Inflammatory macrophage treated with lipopolysaccharide for 1 hour (primary cell): Measurements from ENCODE around the gene BTBD9.
"Not testable (repeated sequence)": the region's sequence is repeated elsewhere in the genome, so short reads cannot be mapped to it uniquely, and the experiment has no call there.

Experiments
- DNase-seq, 2 donors: peaks; one replicate each; pipeline ENCODE4 v3.0.0-alpha.2; 2020 to 2022

The BTBD9 gene

DNA sequence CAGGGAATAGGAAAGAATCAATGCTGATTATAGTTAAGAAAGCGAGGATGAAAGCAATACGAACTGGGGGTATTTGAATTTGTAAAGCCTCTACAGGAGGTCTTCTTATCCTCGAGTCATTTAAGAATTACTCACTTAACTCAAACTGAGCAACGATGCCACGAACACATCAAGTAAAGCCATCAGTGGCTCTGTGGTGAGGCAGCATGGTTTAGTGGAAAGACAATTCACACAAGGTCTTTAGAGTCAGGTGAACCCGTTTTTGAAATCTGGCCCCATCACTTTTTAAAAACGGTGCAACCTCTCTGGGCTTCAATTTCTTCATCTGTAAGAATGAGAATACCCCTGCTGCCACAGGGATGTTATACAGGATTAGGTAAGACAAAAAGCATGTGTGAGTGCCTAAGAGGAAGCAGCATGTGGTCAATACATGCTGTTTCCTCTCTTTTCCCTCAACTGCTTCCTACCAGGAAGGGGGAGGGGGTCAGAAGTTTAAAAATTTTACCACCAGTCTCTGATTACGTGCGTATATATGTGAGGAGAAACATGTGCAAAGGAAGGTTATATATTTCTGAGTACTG, 162.0 kb downstream of the BTBD9 start:
- peak in 1 of 2 donors; percentile 30 for DNase-seq

DNA sequence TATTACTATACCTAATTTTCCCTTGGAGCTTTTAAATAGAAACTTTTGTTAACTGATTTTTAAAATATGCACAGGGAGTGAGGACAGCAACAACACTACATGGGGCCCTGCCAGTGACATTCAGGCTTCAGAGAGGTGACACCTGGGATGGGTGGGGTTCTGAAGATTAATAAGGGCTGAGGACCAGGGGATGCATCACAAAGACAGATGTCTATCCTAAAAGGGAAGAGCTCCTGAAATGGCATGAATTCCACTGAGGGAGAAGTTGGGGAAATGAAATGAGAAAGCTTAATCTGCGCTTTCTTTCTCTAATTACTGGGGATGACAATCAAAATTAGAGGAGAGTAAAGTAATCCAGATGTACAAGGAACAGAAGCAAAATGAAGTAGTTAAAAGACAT, 162.8 kb downstream of the BTBD9 start:
- no peak for DNase-seq

DNA sequence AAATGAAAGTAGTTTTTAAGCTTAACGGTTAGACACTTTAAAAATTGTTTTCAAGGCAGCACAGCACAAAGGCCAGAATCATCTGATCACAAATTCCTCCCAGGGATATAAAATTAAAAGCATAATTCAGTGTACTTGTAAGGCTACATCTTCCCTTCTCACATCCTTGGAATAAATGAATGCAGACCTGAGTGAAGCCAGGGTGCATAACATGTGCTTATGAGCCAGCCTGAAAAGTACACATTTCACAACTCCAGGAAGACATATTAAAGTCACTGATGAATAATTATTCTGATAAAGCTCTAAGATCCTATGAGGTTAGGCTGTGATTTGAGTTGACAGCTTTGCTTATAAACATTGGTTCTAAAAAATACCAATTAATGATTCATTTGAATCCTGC, 163.6 kb downstream of the BTBD9 start:
- no peak for DNase-seq

DNA sequence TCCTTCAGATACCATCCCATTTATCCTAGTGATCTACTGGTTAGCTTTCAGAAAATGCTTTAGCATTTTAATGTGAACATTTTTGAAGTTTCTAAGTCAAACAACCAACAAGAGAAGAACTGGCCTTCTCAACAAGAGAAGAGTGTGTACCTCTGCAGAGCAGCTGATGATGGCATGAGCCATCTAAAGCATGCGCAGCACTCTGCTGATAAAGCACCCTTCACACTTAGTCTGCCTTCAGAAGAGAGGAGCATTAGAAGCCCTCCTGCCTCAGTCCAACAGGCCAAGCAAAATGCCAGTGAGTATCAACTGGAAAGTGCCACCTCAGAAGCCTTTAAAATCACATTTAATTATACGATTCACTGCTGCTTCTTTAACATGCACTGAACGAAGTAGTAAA, 169.2 kb downstream of the BTBD9 start:
- DNase-seq = no peak

DNA sequence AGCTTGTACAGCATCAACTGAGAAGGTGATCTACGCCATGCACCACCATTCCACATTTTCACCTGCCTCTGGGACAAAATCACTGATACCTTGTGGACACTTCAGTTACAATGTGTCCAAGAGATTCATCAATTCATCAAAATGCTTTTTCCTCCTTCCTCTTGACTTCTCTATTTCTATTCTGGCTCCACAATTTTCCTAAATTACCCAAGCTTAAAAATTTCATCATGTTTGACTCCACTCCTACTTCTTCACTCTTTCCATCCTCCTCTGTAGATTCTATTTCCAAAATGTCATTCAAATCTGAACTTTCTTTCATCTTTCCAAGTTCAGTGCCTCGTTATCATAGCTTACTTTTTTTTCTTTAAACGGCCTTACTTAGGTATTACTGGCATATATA, 172.2 kb downstream of the BTBD9 start:
- peak; percentile 44 to 61 for DNase-seq

DNA sequence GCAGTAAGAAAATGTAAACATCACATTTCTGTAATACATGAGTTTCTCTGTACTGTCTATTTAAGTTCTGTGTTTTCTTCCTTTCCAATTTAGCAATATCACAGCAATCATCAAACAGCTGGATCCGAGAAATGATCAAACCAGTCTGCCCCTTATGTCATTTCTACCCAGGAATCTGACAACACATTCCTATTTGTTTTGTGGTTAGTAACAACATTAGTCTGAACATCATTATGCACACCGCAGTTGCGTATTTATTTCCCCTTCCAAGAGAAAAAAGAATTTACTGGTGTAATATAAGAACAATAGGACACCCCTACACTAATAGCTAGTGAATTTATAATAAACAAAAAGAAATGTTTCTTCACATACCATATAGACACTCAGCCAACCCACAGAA, 179.5 kb downstream of the BTBD9 start:
- DNase-seq = no peak

DNA sequence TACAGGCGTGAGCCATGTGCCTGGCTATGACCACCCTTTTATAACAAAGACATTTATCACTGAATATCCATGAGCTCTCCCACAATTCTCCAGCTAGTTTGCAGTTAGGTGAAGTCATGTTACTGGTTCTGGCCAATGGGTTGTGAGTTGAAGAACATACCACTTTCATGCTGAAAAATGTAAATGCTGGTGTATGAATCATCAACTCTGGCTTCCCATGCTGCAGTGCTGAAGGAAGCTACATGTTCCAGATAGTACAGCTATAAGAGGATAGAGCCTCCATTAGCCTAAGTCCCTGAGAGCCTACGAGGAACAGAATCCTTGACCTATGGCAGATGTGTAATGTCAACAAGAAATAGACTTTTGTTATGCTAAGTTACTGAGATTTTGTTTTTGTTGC, 180.4 kb downstream of the BTBD9 start:
- DNase-seq = no peak

DNA sequence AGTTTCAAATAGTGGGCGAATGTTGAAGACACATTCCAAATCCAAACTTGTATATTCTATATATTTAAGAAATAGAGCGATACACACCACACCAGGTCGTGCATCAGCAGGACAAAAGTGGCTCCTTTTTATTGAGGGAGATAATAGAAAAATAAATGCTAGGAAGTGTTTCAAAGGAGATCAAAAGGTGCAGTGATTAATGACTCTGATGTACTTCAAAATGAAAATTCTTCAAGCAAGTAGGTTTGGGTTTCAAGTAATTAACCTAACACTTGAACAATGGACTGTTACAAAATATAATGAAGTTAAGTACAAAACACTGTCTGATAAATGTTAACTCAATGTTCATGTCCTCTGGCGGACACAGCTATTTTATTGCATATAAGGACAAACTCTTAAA, 185.9 kb downstream of the BTBD9 start:
- no peak for DNase-seq

DNA sequence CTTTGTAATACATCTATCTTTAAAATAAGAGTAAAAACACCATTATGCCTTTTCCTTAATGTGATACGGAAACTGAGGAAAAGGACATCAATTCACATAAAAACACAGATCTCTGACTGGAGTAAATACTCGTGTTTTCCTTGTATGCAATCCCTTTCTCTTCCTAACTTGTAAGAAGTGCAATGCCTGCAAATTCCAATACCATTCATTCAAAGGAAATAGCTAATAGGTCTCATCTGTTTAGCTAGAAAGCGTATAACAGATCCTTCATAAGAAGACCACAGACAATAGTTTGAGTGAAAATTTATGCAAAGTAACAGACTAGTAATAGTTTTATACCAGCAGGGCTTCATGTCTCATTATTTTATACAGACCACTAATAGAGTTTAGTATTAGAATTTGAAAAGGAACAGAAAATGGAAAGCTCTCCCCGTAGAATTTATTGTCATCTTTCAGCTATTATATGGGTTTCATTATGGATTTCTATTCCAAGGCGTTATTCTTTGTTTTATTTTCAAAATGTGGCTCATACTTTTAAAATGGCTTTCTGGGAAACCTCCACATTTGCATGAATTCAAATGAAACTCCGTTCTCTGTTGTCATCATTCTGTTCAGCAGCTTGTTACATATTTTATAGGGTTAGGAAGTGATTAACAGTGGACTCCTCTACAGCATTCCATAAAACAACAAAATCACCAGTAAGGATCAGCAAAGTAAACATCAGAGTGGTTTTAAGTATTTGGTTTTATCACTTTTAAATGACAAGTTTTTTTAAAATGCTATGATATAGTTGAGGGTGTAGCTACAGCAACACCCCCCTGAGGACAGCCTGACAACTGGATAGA, 186.7 kb downstream of the BTBD9 start:
- DNase-seq = no peak

DNA sequence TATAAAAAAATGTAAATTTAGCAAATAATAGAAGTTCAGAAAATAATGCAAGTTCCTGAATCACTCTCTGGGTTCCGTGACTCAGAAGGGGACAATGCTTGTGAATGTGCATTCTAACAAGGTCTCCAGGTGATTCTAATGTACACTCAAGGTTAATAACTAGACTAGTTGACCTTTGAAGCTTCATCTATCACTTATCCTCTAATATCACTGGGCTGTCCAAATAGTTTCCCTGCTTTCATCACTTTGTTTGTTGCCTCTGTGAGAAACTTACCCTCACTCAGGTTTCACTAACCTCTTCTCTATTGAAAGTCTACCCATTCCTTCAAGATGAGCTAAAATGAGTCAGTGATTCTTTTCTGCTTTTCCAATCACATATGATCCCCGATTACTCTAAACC, 189.0 kb downstream of the BTBD9 start:
- DNase-seq = no peak

DNA sequence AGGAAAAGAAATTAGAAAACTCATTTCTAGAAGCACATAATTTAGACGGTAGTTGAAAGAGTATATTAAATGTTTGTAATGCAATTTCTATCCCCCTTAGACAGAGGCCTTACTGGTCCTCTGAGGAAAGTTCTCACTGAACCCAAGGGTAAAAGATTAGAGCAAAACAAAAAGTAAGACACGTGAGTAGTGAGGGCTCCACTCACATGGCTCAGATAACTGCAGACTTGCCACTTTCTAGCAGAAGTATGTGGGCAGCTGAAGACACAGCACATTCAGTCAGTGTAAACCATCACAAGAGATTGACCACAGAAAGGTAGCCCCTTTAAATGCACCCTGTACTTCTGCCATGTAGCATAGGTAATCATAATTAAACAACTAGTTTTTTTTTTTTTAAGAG, 193.8 kb downstream of the BTBD9 start:
- peak in 1 of 2 donors; percentile 22 for DNase-seq

DNA sequence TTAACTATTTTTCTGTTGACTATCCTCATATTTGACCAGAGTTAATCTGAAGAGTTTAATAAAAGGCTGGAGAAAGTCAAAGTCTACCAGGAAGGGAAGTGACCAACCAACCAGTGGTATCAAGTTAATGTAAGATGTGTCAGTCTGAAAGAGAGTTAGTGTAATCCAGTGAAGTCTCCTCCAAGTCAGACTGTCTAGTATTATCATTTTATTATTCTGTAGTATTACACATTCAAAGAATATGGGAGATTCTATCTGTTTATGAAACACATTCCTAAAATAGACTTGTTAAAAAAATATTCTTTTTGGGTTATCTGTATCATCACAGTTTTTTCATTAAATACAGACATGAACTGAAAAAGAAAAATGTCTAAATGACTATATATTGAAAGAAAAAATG, 194.4 kb downstream of the BTBD9 start:
- DNase-seq = no peak

DNA sequence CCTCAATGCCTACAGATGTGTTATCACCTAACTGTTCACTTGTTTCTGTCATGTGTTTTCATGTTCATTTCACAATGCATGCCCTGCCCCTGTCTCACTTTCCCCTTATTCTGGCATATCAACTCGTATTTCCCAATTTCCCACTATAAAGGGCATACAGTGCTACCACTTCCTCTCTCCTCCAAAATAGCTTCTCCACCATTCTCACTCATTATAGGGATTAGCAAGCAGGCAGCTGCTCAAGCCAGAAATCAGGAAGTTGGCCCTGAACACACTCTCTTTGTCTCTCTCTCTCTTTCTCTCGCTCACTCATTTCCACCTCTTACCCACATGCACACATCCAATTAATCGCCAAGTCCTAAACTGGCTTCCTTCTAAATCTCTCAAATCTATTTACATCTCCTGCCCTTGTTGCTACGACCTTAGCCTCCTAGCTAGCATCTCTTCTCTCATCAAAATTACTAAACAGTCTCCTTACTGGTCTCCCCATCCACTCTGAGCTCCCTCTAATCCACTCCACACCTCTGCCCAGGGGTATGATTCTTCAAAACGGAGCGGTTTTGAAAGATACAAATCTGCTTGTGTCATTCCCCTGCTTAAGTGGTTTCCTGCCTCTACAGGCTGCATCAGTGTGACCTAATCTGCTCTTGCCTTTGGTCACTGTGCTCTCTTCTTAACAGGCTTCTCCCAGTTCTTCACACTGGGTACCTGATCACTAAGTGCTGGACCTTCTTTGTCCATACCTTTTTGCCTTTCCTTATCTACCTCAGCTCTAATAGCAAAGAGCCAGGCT, 196.2 kb downstream of the BTBD9 start:
- DNase-seq = peak; percentile 65 to 84

DNA sequence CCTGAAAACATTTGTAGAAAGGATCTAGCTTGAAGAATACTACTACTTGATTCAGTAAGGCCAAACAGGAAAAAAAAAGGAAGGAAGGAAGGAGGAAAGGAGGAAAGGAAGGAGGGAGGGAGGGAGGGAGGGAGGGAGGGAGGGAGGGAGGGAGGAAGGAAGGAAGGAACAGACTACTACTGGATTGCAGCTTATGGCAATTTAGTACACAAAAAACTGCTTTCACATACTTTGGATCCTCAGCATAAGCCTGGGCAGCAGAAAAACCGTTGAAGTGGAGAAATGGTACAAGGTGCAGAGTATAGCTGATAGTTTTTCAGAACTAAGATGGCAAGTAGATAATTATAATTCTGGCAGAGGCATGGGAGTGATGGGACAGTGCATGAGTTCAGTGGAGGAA, 201.6 kb downstream of the BTBD9 start:
- DNase-seq = no peak

DNA sequence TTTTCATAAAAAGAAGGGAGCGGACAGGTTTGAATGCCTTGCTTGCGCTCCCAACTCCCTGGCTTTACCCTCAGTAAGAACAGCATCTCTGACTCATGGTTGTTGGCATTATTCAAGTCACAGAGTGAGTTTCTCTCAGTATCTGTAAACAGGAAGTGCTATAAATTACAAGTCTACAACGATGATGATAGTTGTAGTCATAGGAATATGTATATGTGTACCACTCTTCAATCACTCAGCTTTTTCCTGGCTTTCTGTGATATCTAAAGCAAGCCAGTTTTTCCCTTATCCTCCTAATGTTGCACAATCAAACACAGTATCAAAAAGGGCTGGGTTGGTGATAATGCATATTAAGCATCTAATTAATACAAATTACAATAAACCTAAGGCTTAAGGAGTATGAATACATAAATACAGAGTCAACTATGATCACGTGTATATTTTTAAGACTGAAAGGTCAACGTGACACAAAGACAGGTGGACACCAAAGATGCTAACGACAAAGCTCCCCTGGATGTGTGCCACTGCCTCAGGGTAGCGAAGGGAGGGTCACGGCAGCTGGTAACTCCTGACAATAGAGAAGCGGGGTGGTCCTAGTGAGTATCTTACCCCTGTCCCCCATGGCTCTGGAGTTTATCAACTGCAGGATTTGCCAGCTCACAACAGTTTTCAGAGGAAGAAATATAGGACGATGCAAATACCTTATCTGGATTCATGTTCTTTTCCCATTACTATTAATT, 202.8 kb downstream of the BTBD9 start:
- peak; percentile 14 to 28 for DNase-seq

DNA sequence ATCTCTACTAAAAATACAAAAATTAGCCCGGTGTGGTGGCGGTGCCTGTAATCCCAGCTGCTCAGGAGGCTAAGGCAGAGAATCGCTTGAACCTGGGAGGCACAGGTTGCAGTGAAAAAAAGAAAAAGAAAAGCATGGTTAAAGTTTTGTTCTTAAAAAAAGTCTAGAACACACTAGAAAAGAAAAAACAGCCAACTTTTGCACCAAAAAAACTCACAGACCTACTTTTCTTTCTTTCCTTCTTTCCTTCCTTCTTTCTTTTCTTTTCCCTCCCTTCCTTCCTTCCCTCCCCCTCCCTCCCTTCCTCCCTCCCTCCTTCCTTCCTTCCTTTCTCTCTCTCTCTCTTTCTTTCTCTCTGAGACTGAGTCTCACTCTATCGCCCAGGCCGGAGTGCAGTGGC, 204.4 kb downstream of the BTBD9 start:
- DNase-seq = no peak

DNA sequence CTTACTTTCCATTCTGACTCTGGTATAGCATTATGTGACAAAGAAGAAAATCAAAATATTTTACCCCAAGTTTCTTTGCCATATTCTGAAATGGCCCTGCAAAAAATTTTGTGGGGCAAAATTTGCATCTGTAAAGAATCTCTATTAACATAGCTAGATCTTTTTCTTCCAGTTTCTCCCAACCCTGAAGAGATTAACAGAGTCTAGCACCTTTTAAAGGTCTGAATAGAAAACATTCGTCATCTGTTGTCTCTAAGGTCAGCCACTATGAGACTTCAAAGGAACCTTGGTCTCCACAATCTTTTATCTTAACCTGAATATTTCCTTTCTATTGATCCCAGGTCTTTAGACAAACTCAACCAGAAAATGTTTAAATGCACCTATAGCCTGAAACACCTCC, 205.7 kb downstream of the BTBD9 start:
- no peak for DNase-seq

DNA sequence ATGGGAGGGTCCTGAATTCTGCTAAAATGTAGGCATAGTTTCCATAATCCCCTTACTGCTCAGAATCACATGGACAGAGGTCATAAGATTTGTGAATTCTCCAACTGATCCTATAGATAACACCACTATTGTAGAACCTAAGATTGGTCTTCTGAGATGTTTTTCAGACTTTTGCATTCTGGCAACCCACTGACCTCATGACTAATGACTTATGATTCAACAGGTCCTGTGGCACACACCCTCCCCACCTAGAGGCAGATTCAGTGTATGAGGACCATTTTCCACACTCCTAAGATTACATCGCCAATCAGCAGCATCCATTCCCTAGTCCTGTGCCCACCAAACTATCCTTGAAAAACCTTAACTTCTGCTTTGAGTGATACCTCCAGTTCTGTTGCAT, 207.2 kb downstream of the BTBD9 start:
- DNase-seq = no peak

DNA sequence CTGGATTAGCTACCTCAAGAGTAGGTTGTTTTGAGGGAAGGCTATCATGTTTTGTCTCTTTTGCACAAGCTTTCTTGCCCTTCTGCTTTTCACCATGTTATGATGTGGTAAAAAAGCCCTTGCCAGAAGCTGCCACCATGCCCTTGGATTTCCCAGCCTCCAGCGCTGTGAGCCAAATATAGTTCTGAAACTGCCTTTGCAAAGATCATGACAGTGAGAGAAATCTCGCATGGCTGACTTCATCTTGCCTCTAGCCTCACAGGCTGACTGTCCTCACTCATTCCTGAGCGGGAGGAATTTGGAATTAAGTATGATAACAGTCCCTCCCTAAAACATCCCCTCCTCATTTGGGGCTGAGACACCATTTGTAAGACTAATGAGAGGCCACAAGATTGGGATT, 207.7 kb downstream of the BTBD9 start:
- DNase-seq = no peak

DNA sequence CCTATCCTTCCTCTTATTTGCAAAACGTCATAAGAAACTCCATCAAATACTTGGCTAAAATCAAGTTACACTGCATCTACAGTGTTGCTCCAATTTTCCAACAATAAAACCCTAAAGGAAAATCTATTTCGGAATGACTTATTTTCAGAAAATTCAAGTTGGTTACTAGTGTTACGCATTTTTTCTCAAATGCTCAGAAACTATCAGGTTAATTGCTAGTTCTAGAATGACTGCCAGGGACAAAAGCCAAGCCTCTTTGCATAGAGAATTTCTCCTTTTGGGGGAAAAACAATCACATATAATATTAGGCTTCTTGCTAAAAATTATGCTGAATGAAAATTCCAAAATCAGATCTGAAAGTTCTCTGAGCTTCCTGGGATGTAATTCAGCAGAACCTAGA, 210.2 kb downstream of the BTBD9 start:
- DNase-seq = no peak

DNA sequence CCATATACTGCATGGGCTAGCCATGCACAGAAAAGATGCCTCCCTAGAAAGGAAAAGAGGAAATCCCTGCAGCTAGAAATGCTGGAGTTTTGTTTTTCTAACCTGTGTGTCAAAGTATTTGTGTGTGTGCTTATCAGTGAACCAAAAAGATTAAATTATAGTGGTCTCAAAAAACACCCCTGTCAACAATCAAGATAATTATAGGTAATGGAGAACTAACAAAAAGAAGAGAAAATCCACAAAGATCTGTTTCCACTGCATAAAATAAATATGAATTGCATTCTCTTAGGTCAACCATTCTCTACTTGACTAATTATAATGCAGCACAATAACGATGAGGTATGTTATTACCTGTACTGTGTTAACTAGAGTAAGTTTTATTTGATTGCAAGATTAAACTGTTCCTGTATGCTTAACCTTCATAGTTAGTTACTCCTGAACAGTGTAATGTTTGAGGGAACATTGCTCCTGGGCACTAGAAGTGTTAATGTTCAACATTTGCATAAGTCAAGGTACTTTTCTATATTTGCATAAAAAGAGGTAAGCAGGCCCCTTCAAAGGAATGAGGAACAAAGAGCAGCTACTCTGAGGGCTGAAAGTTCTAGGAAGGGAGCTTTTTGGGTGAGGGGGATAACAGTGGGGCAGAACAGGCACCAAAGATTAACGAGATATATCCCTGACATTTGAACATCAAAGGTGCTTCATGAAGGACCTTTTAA, 212.1 kb downstream of the BTBD9 start:
- no peak for DNase-seq

DNA sequence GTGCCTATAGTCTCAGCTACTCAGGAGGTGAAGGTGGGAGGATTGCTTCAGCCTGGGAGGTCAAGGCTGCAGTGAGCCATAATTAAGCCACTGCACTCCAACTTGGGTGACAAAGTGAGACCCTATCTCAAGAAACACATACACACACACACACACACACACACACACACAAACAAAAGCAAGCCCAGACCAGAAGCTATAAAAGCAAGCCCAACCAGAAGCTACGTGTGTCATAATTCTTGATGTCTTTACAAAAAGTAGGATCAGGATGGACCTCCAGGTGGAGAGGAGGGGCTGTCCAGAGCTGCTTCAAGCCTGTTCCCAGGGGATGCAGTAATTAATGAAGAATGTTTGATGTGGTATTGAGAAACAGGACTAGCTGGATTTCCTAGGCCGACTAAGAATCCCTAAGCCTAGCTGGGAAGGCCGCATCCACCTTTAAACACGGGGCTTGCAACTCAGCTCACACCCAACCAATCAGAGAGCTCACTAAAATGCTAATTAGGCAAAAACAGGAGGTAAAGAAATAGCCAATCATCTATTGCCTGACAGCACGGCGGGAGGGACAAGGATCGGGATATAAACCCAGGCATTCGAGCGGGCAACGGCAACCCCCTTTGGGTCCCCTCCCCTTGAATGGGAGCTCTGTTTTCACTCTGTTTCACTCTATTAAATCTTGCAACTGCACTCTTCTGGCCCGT, 213.8 kb downstream of the BTBD9 start:
- not testable (repeated sequence) for DNase-seq
